Measurements from ENCODE around the gene SUN2.

SUN2 gene

DNA sequence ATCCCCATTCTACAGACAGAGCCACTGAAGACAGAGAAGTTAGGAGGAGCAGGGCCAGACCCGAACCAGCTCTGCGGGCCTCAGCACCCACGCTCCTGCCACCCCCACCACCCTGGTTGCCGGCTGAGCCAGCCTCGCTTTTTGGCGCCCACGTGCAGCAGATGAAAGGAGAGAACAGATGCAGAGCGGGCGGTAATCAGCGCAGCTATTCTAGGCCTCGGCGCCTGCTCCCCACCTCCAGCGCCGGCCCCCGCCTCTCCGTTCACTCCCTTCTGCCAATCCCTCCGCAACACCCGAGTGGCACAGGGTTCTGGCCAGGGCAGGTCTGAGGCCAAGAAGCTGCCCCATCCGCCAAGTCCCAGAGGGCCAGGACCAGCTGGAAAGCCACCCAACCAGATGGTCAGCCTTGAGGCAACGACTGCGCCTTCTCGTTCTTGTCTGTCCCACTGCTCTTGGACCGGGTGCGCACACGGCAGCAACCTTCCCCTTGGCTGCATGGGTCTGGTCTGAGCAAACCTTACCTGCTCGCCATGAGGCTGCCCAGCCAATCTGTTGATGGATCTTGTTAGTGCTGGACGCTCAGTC, 21.4 kb upstream of the SUN2 start:
- no peak for DNase-seq (ENCODE audit: low read depth in 2 of 2)

- no peak for DNase-seq (ENCODE audit: low read depth in 2 of 2)
Observed at GRCh38 chr22:38776086-38776485, 20.3 kb upstream of the SUN2 start.

DNA sequence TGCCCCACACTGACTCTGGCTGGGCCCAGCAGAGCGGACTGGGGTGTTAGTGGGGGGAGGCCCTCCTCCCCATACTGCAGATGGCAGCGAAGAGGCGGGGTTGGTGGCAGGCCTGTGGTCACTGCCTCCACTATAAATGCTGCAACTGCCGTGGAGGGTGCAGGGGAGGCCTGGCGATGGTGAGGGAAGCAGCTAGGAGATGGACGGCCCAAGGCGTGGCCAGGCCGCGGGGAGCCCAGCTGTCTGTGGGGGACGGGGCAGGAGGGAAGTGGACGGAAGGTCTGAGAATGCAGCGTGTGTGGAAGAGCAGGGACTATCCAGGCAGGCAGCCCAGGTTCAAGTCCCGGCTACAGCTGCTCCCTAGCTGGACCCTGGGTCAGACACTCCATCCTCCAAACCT, 19.9 kb upstream of the SUN2 start:
- no peak for DNase-seq (ENCODE audit: low read depth in 2 of 2)

GRCh38 chr22:38774496-38775166, 18.8 kb upstream of the SUN2 start:
- DNase-seq (ENCODE audit: low read depth in 2 of 2): no peak

DNA sequence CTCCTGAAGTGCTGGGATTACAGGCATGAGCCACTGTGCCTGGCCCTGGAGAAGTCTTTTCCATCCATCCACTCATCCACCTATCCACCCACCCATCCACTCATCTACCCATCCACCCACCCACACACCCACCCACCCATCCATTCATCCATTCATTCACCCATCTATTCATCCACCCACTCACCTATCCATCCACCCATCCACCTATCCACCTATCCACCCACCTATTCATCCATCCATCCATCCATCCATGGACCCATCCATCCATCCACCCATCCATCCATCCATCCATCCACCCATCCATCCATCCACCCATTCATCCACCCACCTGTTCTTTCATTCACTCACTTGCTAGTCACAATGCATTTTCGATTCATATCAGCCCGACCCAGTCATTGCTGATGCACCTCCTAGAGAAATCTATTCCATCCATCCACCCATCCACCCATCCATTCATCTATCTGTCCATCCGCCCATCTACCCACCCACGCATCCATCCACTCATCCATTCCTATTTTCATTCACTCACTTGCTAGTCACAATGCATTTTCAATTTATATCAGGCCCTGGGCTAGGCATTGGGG, 17.7 kb upstream of the SUN2 start:
- DNase-seq (ENCODE audit: low read depth in 2 of 2): no peak

GRCh38 chr22:38772623-38772873, 16.8 kb upstream of the SUN2 start:
- DNase-seq (ENCODE audit: low read depth in 2 of 2): no peak

DNA sequence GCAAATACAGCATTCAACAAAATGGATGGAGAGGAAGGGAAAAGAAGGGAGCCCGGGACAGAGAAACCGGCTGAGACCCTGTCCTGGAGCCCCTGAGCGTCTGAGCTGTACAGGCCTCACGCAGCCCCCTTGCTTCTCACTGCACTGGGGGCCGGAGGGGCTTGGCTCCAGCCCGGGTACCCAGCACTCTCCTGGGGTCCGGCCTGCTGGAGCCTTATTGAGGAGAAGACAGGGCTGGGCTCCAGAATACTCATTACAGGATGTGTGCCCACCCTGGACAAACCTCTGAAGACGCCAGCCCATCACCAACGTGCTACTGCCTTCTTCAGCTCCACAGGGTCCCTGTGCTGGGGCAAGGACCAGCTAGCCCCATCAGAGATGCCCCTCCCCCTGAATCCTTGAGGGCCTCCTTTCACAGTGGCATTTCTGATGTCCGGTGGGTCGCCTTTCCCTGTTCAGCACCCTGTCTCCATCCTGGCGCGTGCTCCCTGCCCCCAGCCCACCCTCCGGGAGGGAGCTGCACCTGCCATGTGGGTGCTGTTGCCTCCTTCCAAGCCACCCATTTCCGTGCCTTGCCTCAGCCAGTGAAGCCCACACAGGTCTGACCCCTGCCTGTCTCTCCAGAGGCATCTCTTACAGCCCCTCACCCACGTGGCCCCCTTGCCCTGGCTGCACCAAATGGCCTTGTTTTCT, 14.6 kb upstream of the SUN2 start:
- no peak for DNase-seq (ENCODE audit: low read depth in 2 of 2)

DNA sequence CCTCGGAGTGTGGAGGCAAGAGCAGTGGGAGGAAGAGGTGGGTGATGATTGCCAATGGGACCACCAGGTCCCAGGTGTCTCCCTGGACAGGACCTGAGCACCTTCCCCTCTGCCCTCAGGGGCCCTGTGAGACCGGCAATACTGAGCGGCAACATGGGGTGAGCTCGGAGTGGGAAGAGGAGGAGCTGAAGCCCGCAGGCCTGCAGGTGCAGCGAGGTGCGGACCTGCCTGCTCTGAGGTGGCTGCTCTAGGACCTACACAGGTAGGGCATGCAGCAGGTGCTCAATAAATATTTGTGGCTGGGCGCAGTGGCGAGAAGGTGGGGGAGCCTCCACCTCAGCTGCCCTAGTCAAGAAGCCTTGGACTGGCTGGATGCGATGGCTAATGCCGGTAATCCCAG, 12.2 kb upstream of the SUN2 start:
- no peak for DNase-seq (ENCODE audit: low read depth in 2 of 2)

- DNase-seq (ENCODE audit: low read depth in 2 of 2): no peak
Observed at GRCh38 chr22:38767313-38767712, 11.5 kb upstream of the SUN2 start.

GRCh38 chr22:38766076-38766777, 10.4 kb upstream of the SUN2 start:
- DNase-seq (ENCODE audit: low read depth in 2 of 2): no peak

- DNase-seq (ENCODE audit: low read depth in 2 of 2): no peak
Observed at GRCh38 chr22:38762551-38762983, 6.8 kb upstream of the SUN2 start.

DNA sequence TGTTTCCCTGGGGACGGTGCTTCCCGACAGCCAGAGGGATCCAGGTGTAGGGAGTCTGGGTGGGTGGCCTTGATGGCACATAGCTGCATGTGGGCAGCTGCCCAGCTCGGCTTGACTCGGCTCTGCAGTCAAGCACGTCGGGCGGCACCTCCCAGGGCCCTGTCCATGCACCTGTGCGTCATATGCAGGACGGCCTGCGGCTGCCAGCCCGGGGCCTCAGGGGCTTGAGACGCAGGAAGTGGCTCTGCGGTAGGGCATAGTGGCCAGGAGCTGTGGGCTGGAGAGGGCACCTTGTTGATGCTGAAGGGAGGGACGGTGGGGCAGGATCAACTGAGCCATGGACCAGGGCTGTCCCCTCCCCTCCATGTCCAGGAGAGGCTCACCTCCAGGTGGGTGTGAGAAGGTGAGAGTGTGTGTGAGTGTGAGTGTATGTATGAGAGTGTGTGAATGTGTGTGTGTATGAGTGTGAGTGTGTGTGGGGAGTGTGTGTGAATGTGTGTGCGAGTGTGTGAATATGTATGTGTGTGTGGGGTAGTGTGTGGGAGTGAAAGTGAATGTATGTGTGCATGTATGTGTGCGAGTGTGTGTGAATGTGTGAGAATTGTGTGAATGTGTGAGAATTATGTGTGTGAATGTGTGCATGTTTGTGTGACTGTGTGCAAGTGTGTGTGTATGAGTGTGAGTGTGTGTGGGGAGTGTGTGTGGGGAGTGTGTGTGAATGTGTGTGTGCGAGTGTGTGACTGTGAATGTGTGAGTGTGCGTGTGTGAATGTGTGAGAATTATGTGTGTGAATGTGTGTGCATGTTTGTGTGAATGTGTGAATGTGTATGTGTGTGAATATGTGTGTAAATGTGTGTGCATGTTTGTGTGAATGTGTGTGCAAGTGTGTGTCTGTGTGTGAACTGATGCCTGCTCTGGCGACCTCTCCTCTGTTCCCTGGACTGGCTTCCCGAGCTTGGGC, 5.7 kb upstream of the SUN2 start:
- no peak for DNase-seq (ENCODE audit: low read depth in 2 of 2)

- no peak for DNase-seq (ENCODE audit: low read depth in 2 of 2)
Observed at GRCh38 chr22:38760477-38761201, 4.8 kb upstream of the SUN2 start.

GRCh38 chr22:38759005-38759404, 3.2 kb upstream of the SUN2 start:
- no peak for DNase-seq (ENCODE audit: low read depth in 2 of 2)

GRCh38 chr22:38758276-38758945, 2.6 kb upstream of the SUN2 start:
- DNase-seq (ENCODE audit: low read depth in 2 of 2): peak; percentile 35 to 36

GRCh38 chr22:38757464-38757757, 1.6 kb upstream of the SUN2 start:
- no peak for DNase-seq (ENCODE audit: low read depth in 2 of 2)

- DNase-seq (ENCODE audit: low read depth in 2 of 2): no peak
Observed at GRCh38 chr22:38756711-38757463, 1.1 kb upstream of the SUN2 start.

DNA sequence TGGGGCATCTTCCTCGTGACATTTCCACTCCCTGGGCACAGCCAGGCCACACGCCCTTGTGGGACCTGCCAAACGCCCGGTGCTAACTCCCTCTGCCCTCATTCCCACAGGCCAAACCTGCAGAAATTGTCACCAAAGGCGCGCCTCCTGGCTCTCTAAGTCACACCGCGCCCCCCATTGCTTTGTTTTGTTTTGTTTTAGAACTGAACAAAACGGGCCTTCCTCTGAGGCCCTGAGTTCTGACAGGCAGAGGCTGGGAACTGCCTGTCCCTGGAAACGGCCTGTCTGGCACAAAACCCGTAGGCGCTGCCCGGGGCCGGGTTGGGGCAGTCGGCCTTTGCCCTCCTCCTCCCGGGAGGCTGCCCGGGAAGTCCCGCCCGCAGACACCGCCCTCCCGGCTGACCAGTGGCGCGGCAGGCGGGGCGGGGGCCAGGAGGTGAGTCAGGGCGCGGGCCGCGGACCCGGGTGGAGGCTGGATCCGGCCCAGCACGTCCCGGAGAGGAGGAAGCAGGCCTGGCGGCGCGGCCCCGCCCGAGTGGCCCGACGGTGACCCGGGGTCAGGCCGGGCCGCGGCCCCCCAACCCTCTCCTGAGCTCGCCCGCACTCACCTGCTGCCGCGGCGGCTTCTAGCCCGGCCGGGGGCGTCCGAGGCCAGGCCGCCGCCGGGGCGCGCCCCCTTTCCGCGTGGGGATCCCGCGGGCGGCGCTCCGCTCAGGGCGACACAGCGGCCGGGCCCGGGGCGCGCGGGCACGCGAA, 465 bp downstream of the SUN2 start:
- DNase-seq (ENCODE audit: low read depth in 2 of 2): peak in 1 of 2 donors; percentile 20

DNA sequence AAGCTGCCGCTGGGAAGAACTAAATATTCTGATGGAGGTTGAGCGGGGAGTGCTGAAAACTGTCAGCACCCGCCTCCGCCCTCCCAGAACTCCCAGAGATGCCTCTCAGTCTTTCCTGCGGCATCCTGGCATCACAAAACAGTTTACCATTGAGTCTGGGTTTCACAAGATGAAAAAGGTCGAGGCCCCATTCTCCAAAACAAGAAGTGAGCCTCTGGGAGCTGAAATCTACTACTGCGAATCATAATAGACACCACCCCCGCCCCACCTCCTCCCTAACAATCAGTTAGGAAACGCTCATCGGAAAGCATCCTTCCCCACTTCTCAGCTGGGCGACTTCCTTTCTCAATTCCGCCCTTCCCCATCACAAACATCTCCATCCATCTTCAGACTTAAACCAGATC, 1.0 kb downstream of the SUN2 start:
- no peak for DNase-seq (ENCODE audit: low read depth in 2 of 2)
